ENCODE results near the gene LYG1. TPM values are rescaled to one million over a fixed set of nuclear protein-coding genes. Genes with fewer than 3 reads are reported as not detected.
"Not testable (repeated sequence)": the region's sequence is repeated elsewhere in the genome, so short reads cannot be mapped to it uniquely, and the experiment has no call there.

Gene LYG1
- 0.25 and 1.0 TPM in 2 replicates for total RNA-seq

DNA sequence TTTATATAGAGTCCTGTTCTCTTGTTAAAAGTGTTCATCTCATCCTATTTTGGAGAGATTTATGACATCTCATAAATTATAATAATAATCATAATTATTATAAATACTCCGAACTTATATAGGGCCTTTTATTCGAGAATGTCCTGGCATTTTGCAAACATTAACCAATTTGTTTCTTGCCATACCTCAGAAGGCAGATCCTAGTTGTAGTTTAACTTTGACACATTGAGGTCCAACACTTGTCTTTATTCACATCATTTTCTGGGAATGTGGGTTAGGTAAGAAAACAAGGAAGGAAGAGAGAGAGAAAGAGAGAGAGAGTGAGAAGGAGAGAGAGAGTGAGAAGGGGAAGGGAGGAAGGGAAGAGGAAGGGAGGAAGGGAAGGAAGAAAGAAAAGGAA is at the start of gene LYG1:
LYG1 (minus strand) TSS at position 101 of the 400 bp plus-strand sequence. CDS start 5,527 bp downstream, outside the sequence.
- H3K36me3 ChIP-seq (ENCODE audit: control insufficient read depth, insufficient read depth, low read length); DNase-seq (ENCODE audit: low read depth); H3K4me3 ChIP-seq (ENCODE audit: low read depth, low read length); H3K27me3 ChIP-seq (ENCODE audit: control insufficient read depth, insufficient read depth, low read length): not testable (repeated sequence)

DNA sequence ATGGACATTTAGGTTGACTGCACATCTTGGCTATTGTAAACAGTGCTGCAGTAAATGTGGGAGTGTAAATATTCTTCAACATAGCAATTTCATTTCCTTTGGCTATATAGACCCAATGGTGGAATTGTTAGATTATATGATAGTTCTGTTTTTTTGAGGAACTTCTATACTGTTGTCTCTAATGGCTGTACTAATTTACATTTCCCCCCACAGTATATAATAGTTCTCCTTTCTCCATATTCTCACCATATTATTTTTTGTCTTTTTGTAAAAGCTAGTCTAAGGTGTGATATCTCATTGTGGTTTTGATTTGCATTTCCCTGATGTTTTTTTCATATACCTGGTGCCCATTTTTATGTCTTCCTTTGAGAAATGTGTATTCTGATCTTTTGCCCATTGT is 49.2 kb upstream of the LYG1 start:
- Histone ChIP-seq H3K4me3 (ENCODE audit: low read depth, low read length) (no peak overlapping the region), H3K27me3 (ENCODE audit: control insufficient read depth, insufficient read depth, low read length) (no peaks in the 10 kb centered on the region), H3K36me3 (ENCODE audit: control insufficient read depth, insufficient read depth, low read length) (no peaks in the 10 kb centered on the region)
- TF ChIP-seq, protein P1, sequence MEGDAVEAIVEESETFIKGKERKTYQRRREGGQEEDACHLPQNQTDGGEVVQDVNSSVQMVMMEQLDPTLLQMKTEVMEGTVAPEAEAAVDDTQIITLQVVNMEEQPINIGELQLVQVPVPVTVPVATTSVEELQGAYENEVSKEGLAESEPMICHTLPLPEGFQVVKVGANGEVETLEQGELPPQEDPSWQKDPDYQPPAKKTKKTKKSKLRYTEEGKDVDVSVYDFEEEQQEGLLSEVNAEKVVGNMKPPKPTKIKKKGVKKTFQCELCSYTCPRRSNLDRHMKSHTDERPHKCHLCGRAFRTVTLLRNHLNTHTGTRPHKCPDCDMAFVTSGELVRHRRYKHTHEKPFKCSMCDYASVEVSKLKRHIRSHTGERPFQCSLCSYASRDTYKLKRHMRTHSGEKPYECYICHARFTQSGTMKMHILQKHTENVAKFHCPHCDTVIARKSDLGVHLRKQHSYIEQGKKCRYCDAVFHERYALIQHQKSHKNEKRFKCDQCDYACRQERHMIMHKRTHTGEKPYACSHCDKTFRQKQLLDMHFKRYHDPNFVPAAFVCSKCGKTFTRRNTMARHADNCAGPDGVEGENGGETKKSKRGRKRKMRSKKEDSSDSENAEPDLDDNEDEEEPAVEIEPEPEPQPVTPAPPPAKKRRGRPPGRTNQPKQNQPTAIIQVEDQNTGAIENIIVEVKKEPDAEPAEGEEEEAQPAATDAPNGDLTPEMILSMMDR (IDR thresholded peaks at IDR 0.05; ENCODE audit: insufficient read depth, low read length, poor library complexity, severe bottlenecking): no peak
- DNase-seq (ENCODE audit: low read depth): no peak

DNA sequence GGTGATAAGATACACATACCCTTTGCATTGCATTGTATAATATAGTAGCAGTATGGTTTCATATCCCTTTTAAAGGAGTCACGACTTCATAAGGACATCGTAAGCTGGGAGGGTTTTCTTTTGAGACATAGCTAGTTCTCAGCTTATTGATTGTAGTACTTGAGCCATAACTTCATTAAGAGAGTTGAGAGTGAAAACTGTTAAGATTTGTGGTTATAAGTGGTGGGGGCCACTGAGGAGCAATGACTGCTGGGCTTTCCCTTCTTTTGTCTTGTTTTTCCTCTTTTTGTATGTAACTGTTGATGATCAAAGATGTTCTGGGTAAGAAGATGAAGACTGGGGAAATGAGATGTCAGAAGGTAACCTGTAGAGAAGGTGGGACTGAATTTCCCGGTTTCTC is 47.2 kb upstream of the LYG1 start:
- Histone ChIP-seq H3K4me3 (ENCODE audit: low read depth, low read length) (no peak overlapping the region), H3K27me3 (ENCODE audit: control insufficient read depth, insufficient read depth, low read length) (no peaks in the 10 kb centered on the region), H3K36me3 (ENCODE audit: control insufficient read depth, insufficient read depth, low read length) (no peaks in the 10 kb centered on the region)
- no peak for DNase-seq (ENCODE audit: low read depth)
- TF ChIP-seq, protein P1 (IDR thresholded peaks at IDR 0.05; ENCODE audit: insufficient read depth, low read length, poor library complexity, severe bottlenecking): no peak

GRCh38 chr2:99346218-99346617 is 45.2 kb upstream of the LYG1 start:
- no peaks in the 10 kb centered on the region for H3K27me3 ChIP-seq (ENCODE audit: control insufficient read depth, insufficient read depth, low read length)
- no peak for DNase-seq (ENCODE audit: low read depth)
- no peaks in the 10 kb centered on the region for H3K36me3 ChIP-seq (ENCODE audit: control insufficient read depth, insufficient read depth, low read length)
- no peak overlapping the region for H3K4me3 ChIP-seq (ENCODE audit: low read depth, low read length)
- TF ChIP-seq, protein P1 (IDR thresholded peaks at IDR 0.05; ENCODE audit: insufficient read depth, low read length, poor library complexity, severe bottlenecking): no peak

DNA sequence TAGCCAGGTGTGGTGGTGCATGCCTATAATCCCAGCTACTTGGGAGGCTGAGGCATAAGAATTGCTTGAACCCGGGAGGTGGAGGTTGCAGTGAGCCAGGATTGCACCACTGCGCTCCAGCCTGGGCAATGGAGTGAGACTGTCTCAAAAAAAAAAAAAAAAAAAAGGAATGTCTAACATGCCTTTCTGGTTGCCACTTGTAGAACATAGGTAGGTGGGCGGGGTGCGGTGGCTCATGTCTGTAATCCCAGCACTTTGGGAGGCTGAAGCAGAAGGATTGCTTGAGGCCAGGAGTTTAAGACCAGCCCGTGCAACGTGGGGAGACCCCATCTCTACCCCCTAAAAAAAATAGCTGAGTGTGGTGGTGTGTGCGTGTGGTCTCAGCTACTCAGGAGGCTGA is 44.4 kb upstream of the LYG1 start:
- DNase-seq (ENCODE audit: low read depth); H3K36me3 ChIP-seq (ENCODE audit: control insufficient read depth, insufficient read depth, low read length); H3K27me3 ChIP-seq (ENCODE audit: control insufficient read depth, insufficient read depth, low read length); H3K4me3 ChIP-seq (ENCODE audit: low read depth, low read length): not testable (repeated sequence)

- Histone ChIP-seq H3K36me3 (ENCODE audit: control insufficient read depth, insufficient read depth, low read length) (no peaks in the 10 kb centered on the region), H3K4me3 (ENCODE audit: low read depth, low read length) (no peak overlapping the region), H3K27me3 (ENCODE audit: control insufficient read depth, insufficient read depth, low read length) (no peaks in the 10 kb centered on the region)
- DNase-seq (ENCODE audit: low read depth): no peak
- TF ChIP-seq, protein P1 (IDR thresholded peaks at IDR 0.05; ENCODE audit: insufficient read depth, low read length, poor library complexity, severe bottlenecking): no peak
Measured at GRCh38 chr2:99342536-99342935, 41.5 kb upstream of the LYG1 start.

GRCh38 chr2:99340669-99341236 is 39.8 kb upstream of the LYG1 start:
- TF ChIP-seq, protein P1 (IDR thresholded peaks at IDR 0.05; ENCODE audit: insufficient read depth, low read length, poor library complexity, severe bottlenecking): no peak
- H3K36me3 ChIP-seq (ENCODE audit: control insufficient read depth, insufficient read depth, low read length): no peaks in the 10 kb centered on the region
- no peak for DNase-seq (ENCODE audit: low read depth)
- no peak overlapping the region for H3K4me3 ChIP-seq (ENCODE audit: low read depth, low read length)
- no peaks in the 10 kb centered on the region for H3K27me3 ChIP-seq (ENCODE audit: control insufficient read depth, insufficient read depth, low read length)

Measured in kidney epithelial cell (primary cell).